GM13976 (cell line): ENCODE results near the gene EFCAB13.
A peak's percentile ranks its signal among the peaks of the same experiment; 100 is the strongest.

Experiments
- DNase-seq: peaks from one replicate; pipeline ENCODE4 v3.0.0; 2012; ENCODE audit warnings: low spot score
- in situ Hi-C: fragments of 300-500 bp; cut with MboI; formaldehyde crosslinking; loops from one replicate; pipeline ENCODE4 v1.12.0; 2022; ENCODE audit warnings: low sequenced_read_pairs, mixed read lengths, inconsistent platforms; ENCODE audit not compliant: unreplicated experiment
- TF ChIP-seq, protein P1 (sequence below): IDR thresholded peaks from 2 replicates; pipeline ENCODE4 v1.5.1; 2012; ENCODE audit warnings: borderline replicate concordance, mild to moderate bottlenecking; ENCODE audit not compliant: insufficient read depth; ENCODE audit errors: extremely low read depth, missing control alignments, control extremely low read depth

EFCAB13 gene

DNA sequence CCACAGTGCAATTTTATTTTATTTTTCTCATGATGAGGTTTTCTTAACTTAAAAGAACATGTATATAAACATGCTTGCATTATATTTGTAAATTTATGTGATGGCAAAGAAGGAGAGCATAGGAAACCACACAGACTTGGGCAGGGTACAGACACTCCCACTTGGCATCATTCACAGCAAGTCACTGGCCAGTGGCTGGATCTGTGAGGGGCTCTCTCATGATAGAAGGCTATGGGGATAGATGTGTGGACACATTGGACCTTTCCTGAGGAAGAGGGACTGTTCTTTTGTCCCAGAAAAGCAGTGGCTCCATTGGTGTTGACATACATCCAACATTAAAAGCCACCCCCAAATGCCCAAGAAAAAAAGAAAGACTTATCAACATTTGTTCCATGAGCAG is 12.3 kb upstream of the EFCAB13 start:
- TF ChIP-seq, protein P1, sequence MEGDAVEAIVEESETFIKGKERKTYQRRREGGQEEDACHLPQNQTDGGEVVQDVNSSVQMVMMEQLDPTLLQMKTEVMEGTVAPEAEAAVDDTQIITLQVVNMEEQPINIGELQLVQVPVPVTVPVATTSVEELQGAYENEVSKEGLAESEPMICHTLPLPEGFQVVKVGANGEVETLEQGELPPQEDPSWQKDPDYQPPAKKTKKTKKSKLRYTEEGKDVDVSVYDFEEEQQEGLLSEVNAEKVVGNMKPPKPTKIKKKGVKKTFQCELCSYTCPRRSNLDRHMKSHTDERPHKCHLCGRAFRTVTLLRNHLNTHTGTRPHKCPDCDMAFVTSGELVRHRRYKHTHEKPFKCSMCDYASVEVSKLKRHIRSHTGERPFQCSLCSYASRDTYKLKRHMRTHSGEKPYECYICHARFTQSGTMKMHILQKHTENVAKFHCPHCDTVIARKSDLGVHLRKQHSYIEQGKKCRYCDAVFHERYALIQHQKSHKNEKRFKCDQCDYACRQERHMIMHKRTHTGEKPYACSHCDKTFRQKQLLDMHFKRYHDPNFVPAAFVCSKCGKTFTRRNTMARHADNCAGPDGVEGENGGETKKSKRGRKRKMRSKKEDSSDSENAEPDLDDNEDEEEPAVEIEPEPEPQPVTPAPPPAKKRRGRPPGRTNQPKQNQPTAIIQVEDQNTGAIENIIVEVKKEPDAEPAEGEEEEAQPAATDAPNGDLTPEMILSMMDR: no peak
- in situ Hi-C loops: loop anchor here (5.0 kb wide), 1 partner anchor 79 kb away; no protein-coding TSS in a partner anchor
- DNase-seq: no peak

DNA sequence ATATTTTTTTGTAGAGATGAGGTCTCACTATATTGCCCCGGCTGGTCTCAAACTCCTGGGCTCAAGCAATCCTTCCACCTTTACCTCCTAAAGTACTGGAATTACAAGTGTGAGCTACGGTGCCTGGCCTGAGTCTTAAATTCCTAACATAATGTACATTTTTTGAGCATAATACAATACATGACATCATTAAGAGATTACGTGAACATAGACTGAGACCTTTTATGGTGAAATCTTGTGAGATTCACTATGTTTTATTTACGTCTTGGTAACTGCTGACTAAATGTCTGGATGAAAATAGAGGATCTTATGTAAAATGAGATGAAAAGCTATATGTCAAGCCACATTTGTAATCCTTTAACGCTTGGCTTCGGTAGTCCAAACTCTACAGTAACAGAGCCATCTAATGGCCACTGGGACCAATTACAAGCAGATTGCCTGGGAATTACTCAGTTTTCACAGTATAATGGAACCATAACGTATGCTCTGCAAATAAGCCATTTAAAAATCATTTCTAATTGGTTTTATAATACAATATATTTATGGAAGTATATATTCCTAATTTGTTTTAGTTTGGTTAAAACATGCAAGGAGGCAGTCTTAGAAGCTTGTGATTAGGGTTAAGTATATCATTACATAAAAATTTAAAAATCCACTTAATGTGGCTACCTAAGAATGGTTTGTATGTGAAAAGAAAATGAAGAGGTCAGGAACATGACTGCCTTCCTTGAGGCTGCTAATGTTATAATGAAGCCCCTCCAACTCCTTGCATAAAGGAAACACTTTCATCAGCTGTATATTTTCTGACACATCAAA is 8.1 kb upstream of the EFCAB13 start:
- TF ChIP-seq, protein P1: peak; percentile 78

DNA sequence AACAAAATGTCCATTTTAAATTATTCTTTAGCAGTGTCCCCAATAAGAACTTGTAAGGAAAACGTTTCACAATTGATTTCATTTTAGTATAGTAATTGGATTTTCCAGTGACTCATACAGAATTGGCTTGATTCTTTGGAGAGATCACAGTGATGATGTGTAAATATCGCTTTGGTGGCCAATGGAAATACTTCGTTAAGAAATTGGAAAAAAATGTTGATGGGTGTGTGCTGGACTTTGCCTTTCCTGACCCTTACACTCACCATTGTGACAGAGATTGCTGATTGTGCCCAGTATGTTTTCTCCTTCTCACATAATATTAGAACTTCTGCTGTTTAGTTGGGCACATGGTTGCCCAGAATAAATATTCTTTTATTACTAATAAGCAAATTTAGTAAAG is 7.4 kb upstream of the EFCAB13 start:
- TF ChIP-seq, protein P1: no peak
- DNase-seq: no peak
- in situ Hi-C loops: no loop called here

More for the DNA sequence above, 8.1 kb upstream of the EFCAB13 start:
- peak; percentile 64 for DNase-seq
- in situ Hi-C loops: no loop called here

DNA sequence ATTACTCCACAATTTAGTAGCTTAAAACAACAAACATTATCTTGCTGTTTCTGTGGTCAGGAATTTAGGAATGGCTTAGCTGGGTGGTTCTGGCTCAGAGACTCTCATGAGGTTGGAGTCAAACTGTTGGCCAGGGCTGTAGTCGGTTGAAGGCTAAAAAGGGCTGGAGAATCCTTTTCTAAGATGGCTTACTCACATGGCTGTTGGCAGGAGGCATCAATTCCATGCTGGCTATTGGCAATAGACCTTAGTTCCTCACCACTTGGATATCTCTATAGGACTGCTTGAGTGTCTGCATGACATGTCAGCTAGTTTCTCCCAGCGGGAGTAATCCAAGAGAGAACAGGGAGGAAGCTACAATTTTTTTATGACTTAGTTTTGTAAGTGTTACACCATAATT is 6.6 kb upstream of the EFCAB13 start:
- TF ChIP-seq, protein P1: no peak
- DNase-seq: no peak
- in situ Hi-C loops: no loop called here

DNA sequence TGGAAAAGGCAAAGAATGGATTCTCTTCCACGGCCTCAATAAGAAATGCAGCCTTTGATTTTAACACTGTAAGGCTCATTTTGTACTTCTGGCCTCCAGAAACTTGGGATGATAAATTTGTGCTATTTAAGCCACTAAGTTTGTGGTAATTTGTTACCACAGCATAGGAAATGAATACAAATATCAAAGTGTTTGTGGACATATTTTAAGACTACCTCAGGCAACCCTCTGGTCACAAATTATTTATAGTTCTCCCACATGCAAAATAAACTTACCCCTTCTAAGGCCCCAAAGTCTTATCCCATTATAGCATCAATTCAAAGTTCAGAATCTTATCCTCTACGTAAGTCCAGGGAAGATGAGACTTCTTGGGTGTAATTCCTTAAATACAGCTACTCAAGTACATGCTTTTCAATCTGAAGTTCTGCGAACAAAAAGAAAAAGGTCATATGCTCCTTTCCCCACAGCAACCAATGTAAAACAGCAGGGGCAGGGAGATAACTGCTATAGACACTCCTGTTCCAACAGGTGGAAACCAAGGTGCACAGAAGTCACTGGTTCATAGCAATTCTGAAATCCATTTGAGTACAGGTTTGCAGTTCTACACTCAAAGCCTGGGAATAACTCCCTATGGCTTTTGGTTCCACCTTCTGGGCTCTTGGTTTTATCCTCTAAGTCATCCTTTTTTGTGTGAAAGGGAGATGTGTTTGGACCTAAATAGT is 5.4 kb upstream of the EFCAB13 start:
- in situ Hi-C loops: no loop called here
- no peak for DNase-seq
- TF ChIP-seq, protein P1: no peak

DNA sequence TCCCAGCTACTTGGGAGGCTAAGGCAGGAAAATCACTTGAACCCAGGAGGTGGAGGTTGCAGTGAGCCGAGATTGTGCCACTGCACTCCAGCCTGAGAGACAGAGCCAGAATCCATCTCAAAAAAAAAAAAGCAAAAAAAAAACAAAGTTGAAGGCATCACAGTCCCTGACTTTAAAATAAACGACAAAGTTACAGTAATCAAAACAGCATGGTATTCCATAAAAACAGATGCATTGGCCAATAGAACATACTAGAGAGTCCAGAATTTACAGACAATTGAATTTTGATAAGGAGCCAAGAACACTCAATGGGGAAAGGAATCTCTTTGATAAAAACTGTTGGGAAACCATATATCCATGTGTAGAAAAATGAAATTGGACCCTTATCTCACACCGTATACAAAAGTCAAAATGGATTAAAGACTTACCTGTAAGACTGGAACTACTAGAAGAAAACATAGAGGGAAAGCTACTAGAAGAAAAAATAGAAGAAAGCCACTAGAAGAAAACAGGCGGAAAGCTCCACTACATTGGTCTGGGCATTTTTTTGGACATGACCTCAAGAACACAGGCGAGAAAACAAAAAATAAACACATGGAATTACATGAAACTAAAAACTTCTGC is 2.8 kb upstream of the EFCAB13 start:
- in situ Hi-C loops: no loop called here
- no peak for DNase-seq
- TF ChIP-seq, protein P1: no peak
